ENCODE results near the gene SYVN1. TPM values are rescaled to one million over a fixed set of nuclear protein-coding genes. Genes with fewer than 3 reads are reported as not detected.

Gene SYVN1
- polyA plus RNA-seq, 3 donors: 3.5 to 81.6 (median 6.4) TPM

DNA sequence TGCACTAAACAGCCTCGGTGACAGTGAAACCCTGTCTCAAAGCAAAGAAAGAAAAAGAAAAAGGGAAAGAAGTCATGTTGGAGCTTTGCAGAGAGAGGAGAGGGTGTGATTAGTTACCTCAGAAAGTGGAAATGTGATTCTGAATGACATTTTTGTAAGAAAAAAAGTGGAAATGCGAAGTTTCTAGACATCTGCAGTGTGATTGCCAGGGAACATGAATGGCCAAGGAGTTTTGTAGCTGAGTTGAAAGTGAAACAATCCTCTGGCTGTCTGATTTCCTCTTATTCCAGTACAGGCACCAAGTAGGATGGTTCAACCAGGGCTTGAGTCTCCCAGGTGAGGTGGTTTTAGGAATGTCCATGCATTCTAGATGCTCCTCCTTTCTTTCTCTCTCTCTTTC lies 17.8 kb upstream of the SYVN1 start:
- Histone ChIP-seq H3K27me3 (ENCODE audit: control insufficient read depth in 2 of 2, insufficient read depth in 2 of 2, low read length in 2 of 2) (no peaks in the 10 kb centered on the region), H3K9ac (ENCODE audit: insufficient read depth, low read length, poor library complexity, severe bottlenecking) (no peak overlapping the region), H3K27ac (ENCODE audit: low read depth in 1 of 2, low read length in 2 of 2) (peak overlapping the region; percentile 70 to 77), H4K20me1 (ENCODE audit: insufficient read depth, low read length) (no peaks in the 10 kb centered on the region), H3K4me2 (replicated peaks; ENCODE audit: extremely low read depth, low read length, poor library complexity, severe bottlenecking) (peak overlapping the region; percentile 62), H3K4me3 (replicated peaks in 1 of 3; ENCODE audit: low read depth in 2 of 3, low read length in 3 of 3) (peak overlapping the region in 1 of 3 experiments; percentile 24), H3K79me2 (ENCODE audit: insufficient read depth, low read length) (no peaks in the 10 kb centered on the region), H3K4me1 (ENCODE audit: control insufficient read depth in 1 of 2, insufficient read depth in 2 of 2, low read length in 2 of 2) (peaks cover 47 to 58% of the 10 kb centered on the region in 2 donors), H3K36me3 (replicated peaks in 1 of 2; ENCODE audit: control insufficient read depth in 1 of 2, insufficient read depth in 2 of 2, low read length in 2 of 2) (no peaks in the 10 kb centered on the region), H2AFZ (ENCODE audit: insufficient read depth, low read depth, low read length, poor library complexity, severe bottlenecking) (peak overlapping the region; percentile 30), H3K9me3 (replicated peaks in 1 of 2; ENCODE audit: control insufficient read depth in 1 of 2, insufficient read depth in 1 of 2, low read length in 2 of 2) (peaks cover 3 to 4% of the 10 kb centered on the region in 2 donors)
- Mint-ChIP-seq H3K27me3 (ENCODE audit: low read depth in 3 of 3) (peaks cover 0 to 2% (median 0%) of the 10 kb centered on the region in 3 donors), H3K4me1 (peaks cover 53% of the 10 kb centered on the region), H3K4me3 (peak overlapping the region; percentile 16 to 77), H3K36me3 (no peaks in the 10 kb centered on the region), H3K9me3 (peaks cover 0 to 4% (median 3%) of the 10 kb centered on the region in 7 donors), H3K27ac (peak overlapping the region; percentile 87 to 98 (median 96))
- intact Hi-C loops (cut with micrococcal nuclease): no loop called here
- DNase-seq: peak; percentile 22 to 45 (median 43)
- no peak for TF ChIP-seq CTCF (IDR thresholded peaks at IDR 0.05)
- WGBS (ENCODE audit: insufficient coverage): 13% methylated on average over 2 of the region's 2 CpGs

DNA sequence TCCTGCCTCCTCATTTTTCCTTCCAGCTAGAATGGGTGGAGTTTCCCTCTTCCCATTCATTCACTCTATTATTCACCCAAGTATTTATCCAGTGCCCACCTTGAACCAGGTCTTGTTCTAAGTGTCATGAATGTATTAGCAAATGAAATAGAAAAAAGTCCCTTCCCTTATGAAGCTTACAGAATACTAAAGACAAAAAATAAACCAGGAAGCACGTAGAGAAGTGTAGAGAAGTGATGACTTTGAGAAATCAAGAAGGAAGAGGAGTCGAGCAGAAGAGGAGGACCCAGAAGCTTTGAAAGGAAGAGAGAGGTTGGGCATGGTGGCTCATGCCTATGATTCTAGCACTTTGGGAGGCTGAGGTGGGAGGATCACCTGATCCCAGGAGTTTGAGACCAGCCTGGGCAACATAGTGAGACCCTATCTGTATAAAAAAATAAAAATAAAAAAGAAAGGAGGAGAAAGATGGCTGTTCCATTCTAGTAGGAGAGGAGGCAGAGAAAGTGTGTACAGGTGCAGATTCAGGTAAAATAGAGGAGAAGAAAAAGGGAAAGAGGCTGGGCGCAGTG lies 17.1 kb upstream of the SYVN1 start:
- DNase-seq: peak in 2 of 3 donors; percentile 32 to 52
- peaks cover 46% of the 10 kb centered on the region for H3K4me1 Mint-ChIP-seq
- H3K79me2 ChIP-seq (ENCODE audit: insufficient read depth, low read length): no peaks in the 10 kb centered on the region
- peak overlapping the region; percentile 47 for H3K9ac ChIP-seq (ENCODE audit: insufficient read depth, low read length, poor library complexity, severe bottlenecking)
- H4K20me1 ChIP-seq (ENCODE audit: insufficient read depth, low read length): no peaks in the 10 kb centered on the region
- WGBS (ENCODE audit: insufficient coverage): 100% methylated on average over 1 of the region's 3 CpGs
- peaks cover 43 to 53% of the 10 kb centered on the region in 2 donors for H3K4me1 ChIP-seq (ENCODE audit: control insufficient read depth in 1 of 2, insufficient read depth in 2 of 2, low read length in 2 of 2)
- peaks cover 0 to 6% (median 3%) of the 10 kb centered on the region in 7 donors for H3K9me3 Mint-ChIP-seq
- peak overlapping the region; percentile 87 to 98 (median 96) for H3K27ac Mint-ChIP-seq
- H3K27me3 Mint-ChIP-seq (ENCODE audit: low read depth in 3 of 3): peaks cover 0 to 2% (median 0%) of the 10 kb centered on the region in 3 donors
- intact Hi-C loops (cut with micrococcal nuclease): loop anchor here in 1 of 2 donors (2.0 kb wide), 1 partner anchor 17 kb away; the partner anchor contains the start of gene SYVN1
- H3K4me3 ChIP-seq (replicated peaks in 1 of 3; ENCODE audit: low read depth in 2 of 3, low read length in 3 of 3): peak overlapping the region in 1 of 3 experiments; percentile 24
- H3K9me3 ChIP-seq (replicated peaks in 1 of 2; ENCODE audit: control insufficient read depth in 1 of 2, insufficient read depth in 1 of 2, low read length in 2 of 2): peaks cover 4% of the 10 kb centered on the region in 2 donors
- H3K36me3 ChIP-seq (replicated peaks in 1 of 2; ENCODE audit: control insufficient read depth in 1 of 2, insufficient read depth in 2 of 2, low read length in 2 of 2): no peaks in the 10 kb centered on the region
- peak overlapping the region; percentile 62 for H3K4me2 ChIP-seq (replicated peaks; ENCODE audit: extremely low read depth, low read length, poor library complexity, severe bottlenecking)
- peak overlapping the region in 1 of 2 donors; percentile 78 for H3K4me3 Mint-ChIP-seq
- H3K27ac ChIP-seq (ENCODE audit: low read depth in 1 of 2, low read length in 2 of 2): peak overlapping the region; percentile 70 to 77
- H3K36me3 Mint-ChIP-seq: no peaks in the 10 kb centered on the region
- H3K27me3 ChIP-seq (ENCODE audit: control insufficient read depth in 2 of 2, insufficient read depth in 2 of 2, low read length in 2 of 2): no peaks in the 10 kb centered on the region
- no peak for TF ChIP-seq CTCF (IDR thresholded peaks at IDR 0.05)
- H2AFZ ChIP-seq (ENCODE audit: insufficient read depth, low read depth, low read length, poor library complexity, severe bottlenecking): no peak overlapping the region
